Measurements from ENCODE around the gene KANK3. TPM values are rescaled to one million over a fixed set of nuclear protein-coding genes. Genes with fewer than 3 reads are reported as not detected.
"Not testable (repeated sequence)": the region's sequence is repeated elsewhere in the genome, so short reads cannot be mapped to it uniquely, and the experiment has no call there.

KANK3 gene
- total RNA-seq, 2 donors from 2014 or later: 15.4 to 23.8 TPM

GRCh38 chr19:8343483-8343844, 402 bp upstream of the KANK3 start:
- no peaks in the 10 kb centered on the region for H3K9me3 ChIP-seq
- H3K27me3 ChIP-seq (replicated peaks; ENCODE audit: insufficient read depth): no peaks in the 10 kb centered on the region
- 37% methylated on average over 11 of the region's 11 CpGs for WGBS
- no peaks in the 10 kb centered on the region for H3K36me3 ChIP-seq
- no peak for TF ChIP-seq POLR2A (IDR thresholded peaks at IDR 0.05)
- no peak for TF ChIP-seq CTCF (IDR thresholded peaks at IDR 0.05)
- TF ChIP-seq POLR2AphosphoS5 (IDR thresholded peaks at IDR 0.05): no peak
- peak overlapping the region in 1 of 2 donors; percentile 45 for H3K4me3 ChIP-seq
- no peak overlapping the region for H3K27ac ChIP-seq
- peaks cover 7% of the 10 kb centered on the region for H3K4me1 ChIP-seq (replicated peaks)
- DNase-seq (ENCODE audit: low spot score): no peak
- intact Hi-C loops (cut with DNase I): no loop called here

GRCh38 chr19:8342316-8342683, 762 bp downstream of the KANK3 start:
- Histone ChIP-seq H3K36me3 (no peaks in the 10 kb centered on the region), H3K4me1 (replicated peaks) (peaks cover 7% of the 10 kb centered on the region), H3K27me3 (replicated peaks; ENCODE audit: insufficient read depth) (no peaks in the 10 kb centered on the region), H3K4me3 (peak overlapping the region; percentile 30 to 45), H3K9me3 (no peaks in the 10 kb centered on the region), H3K27ac (peak overlapping the region; percentile 55 to 58)
- intact Hi-C loops (cut with DNase I): no loop called here
- DNase-seq (ENCODE audit: low spot score): no peak
- no peak for TF ChIP-seq POLR2A (IDR thresholded peaks at IDR 0.05)
- 38% methylated on average over 14 of the region's 14 CpGs for WGBS

- 96% methylated on average over 4 of the region's 4 CpGs for WGBS
- H3K27ac ChIP-seq; H3K4me3 ChIP-seq; H3K36me3 ChIP-seq; DNase-seq (ENCODE audit: low spot score); H3K27me3 ChIP-seq (replicated peaks; ENCODE audit: insufficient read depth); H3K4me1 ChIP-seq (replicated peaks); H3K9me3 ChIP-seq; intact Hi-C loops (cut with DNase I): not testable (repeated sequence)
Observed at GRCh38 chr19:8341504-8341903, 1.6 kb downstream of the KANK3 start.

- H3K9me3 ChIP-seq: no peaks in the 10 kb centered on the region
- peak in 1 of 4 experiments; percentile 11 for TF ChIP-seq CTCF (IDR thresholded peaks at IDR 0.05)
- no peak for TF ChIP-seq POLR2AphosphoS5 (IDR thresholded peaks at IDR 0.05)
- no peak for TF ChIP-seq POLR2A (IDR thresholded peaks at IDR 0.05)
- H3K27ac ChIP-seq: peak overlapping the region; percentile 49 to 59
- no peak overlapping the region for H3K4me3 ChIP-seq
- no peak for DNase-seq (ENCODE audit: low spot score)
- no peaks in the 10 kb centered on the region for H3K27me3 ChIP-seq (replicated peaks; ENCODE audit: insufficient read depth)
- intact Hi-C loops (cut with DNase I): no loop called here
- H3K4me1 ChIP-seq (replicated peaks): peaks cover 7% of the 10 kb centered on the region
- no peaks in the 10 kb centered on the region for H3K36me3 ChIP-seq
- WGBS: 32% methylated on average over 15 of the region's 15 CpGs
Observed at GRCh38 chr19:8340341-8341096, 2.5 kb downstream of the KANK3 start.

- Histone ChIP-seq H3K27me3 (replicated peaks; ENCODE audit: insufficient read depth) (no peaks in the 10 kb centered on the region), H3K27ac (no peak overlapping the region), H3K36me3 (no peaks in the 10 kb centered on the region), H3K4me1 (replicated peaks) (peaks cover 7% of the 10 kb centered on the region), H3K4me3 (no peak overlapping the region), H3K9me3 (no peaks in the 10 kb centered on the region)
- intact Hi-C loops (cut with DNase I): no loop called here
- DNase-seq (ENCODE audit: low spot score): no peak
- TF ChIP-seq POLR2A (IDR thresholded peaks at IDR 0.05): no peak
- TF ChIP-seq CTCF (IDR thresholded peaks at IDR 0.05): no peak
- 42% methylated on average over 6 of the region's 6 CpGs for WGBS
Observed at GRCh38 chr19:8338835-8339234, 4.2 kb downstream of the KANK3 start.

- no peak for DNase-seq (ENCODE audit: low spot score)
- TF ChIP-seq POLR2AphosphoS5 (IDR thresholded peaks at IDR 0.05) (no peak), POLR2A (IDR thresholded peaks at IDR 0.05) (no peak), CTCF (IDR thresholded peaks at IDR 0.05) (no peak)
- Histone ChIP-seq H3K36me3 (no peaks in the 10 kb centered on the region), H3K27me3 (replicated peaks; ENCODE audit: insufficient read depth) (no peaks in the 10 kb centered on the region), H3K27ac (no peak overlapping the region), H3K4me3 (no peak overlapping the region), H3K4me1 (replicated peaks) (peaks cover 7% of the 10 kb centered on the region), H3K9me3 (no peaks in the 10 kb centered on the region)
- intact Hi-C loops (cut with DNase I): no loop called here
- 67% methylated on average over 7 of the region's 7 CpGs for WGBS
Observed at GRCh38 chr19:8337728-8338127, 5.3 kb downstream of the KANK3 start.

Data from prostate gland (tissue), 2 donors.